Thymus (tissue), 11 donors: Measurements from ENCODE around the gene RGS7. TPM values are rescaled to one million over a fixed set of nuclear protein-coding genes. Genes with fewer than 3 reads are reported as not detected.
"Not testable (repeated sequence)": the region's sequence is repeated elsewhere in the genome, so short reads cannot be mapped to it uniquely, and the experiment has no call there.

Experiments used
- DNase-seq, 9 donors: peaks; one replicate each; pipeline ENCODE4 v3.0.0-alpha.2; 2013; ENCODE audit warnings: low spot score in 9 of 9, low read depth in 6 of 9, missing footprints in 1 of 9
- H3K27ac ChIP-seq, 2 donors: one replicate each; pipeline ENCODE4 v1.5.1; 2013; ENCODE audit warnings: control low read depth in 1 of 2, low read depth in 1 of 2, low read length in 1 of 2, mild to moderate bottlenecking in 1 of 2, moderate library complexity in 1 of 2
- H3K27me3 ChIP-seq, 2 donors: one replicate each; pipeline ENCODE4 v1.5.1; 2013; ENCODE audit warnings: low read length in 1 of 2; ENCODE audit not compliant: control insufficient read depth in 2 of 2, insufficient read depth in 1 of 2
- H3K36me3 ChIP-seq, 2 donors: one replicate each; pipeline ENCODE4 v1.5.1; 2013; ENCODE audit warnings: low read length in 1 of 2, mild to moderate bottlenecking in 1 of 2, moderate library complexity in 1 of 2; ENCODE audit not compliant: control insufficient read depth in 2 of 2, insufficient read depth in 2 of 2
- H3K4me1 ChIP-seq, 2 donors: one replicate each; pipeline ENCODE4 v1.5.1; 2013; ENCODE audit warnings: low read length in 2 of 2; ENCODE audit not compliant: control insufficient read depth in 2 of 2, insufficient read depth in 2 of 2
- H3K4me3 ChIP-seq, 2 donors: one replicate each; pipeline ENCODE4 v1.5.1; 2013; ENCODE audit warnings: low read length in 2 of 2, control low read depth in 1 of 2, mild to moderate bottlenecking in 1 of 2
- H3K9me3 ChIP-seq, 2 donors: one replicate each; pipeline ENCODE4 v1.5.1; 2013; ENCODE audit warnings: low read length in 1 of 2, mild to moderate bottlenecking in 1 of 2; ENCODE audit not compliant: control insufficient read depth in 2 of 2, insufficient read depth in 1 of 2
- WGBS: extraction: QIAGEN DNeasy Blood & Tissue Kit; methylation state at CpG from one replicate; pipeline ENCODE4 v1.1.7; 2013; 5-methylcytosine and 5-hydroxymethylcytosine counted together
- polyA plus RNA-seq: library from polyadenylated mRNA; stranded (reverse); fragments of 200-250 nt; gene quantifications from one replicate; pipeline ENCODE4 v1.2.3, GENCODE V29; 2013
- total RNA-seq: library from RNA; stranded (reverse); fragments of 120-200 nt; gene quantifications from one replicate; pipeline ENCODE4 v1.2.4, GENCODE V29; 2013
- donor health status: healthy.

Gene RGS7
- total and polyA plus RNA-seq, 2 donors: 0.05 to 0.07 TPM

GRCh38 chr1:241316372-241316771 lies 40.6 kb downstream of the RGS7 start:
- no peak overlapping the region for H3K27ac ChIP-seq
- WGBS: 70% methylated on average over 3 of the region's 3 CpGs
- H3K9me3 ChIP-seq: no peaks in the 10 kb centered on the region
- H3K4me1 ChIP-seq: no peaks in the 10 kb centered on the region
- no peaks in the 10 kb centered on the region for H3K36me3 ChIP-seq
- no peak overlapping the region for H3K4me3 ChIP-seq
- DNase-seq: no peak
- no peaks in the 10 kb centered on the region for H3K27me3 ChIP-seq

GRCh38 chr1:241311056-241311746 lies 45.8 kb downstream of the RGS7 start:
- H3K4me1 ChIP-seq: no peaks in the 10 kb centered on the region
- H3K27ac ChIP-seq: no peak overlapping the region
- no peaks in the 10 kb centered on the region for H3K27me3 ChIP-seq
- 79% methylated on average over 5 of the region's 5 CpGs for WGBS
- H3K36me3 ChIP-seq: no peaks in the 10 kb centered on the region
- H3K4me3 ChIP-seq: no peak overlapping the region
- DNase-seq: no peak
- H3K9me3 ChIP-seq: peaks cover 0 to 4% of the 10 kb centered on the region in 2 donors

- WGBS: 95% methylated on average over 3 of the region's 3 CpGs
- H3K36me3 ChIP-seq: no peaks in the 10 kb centered on the region
- H3K27me3 ChIP-seq: no peaks in the 10 kb centered on the region
- peaks cover 0 to 10% of the 10 kb centered on the region in 2 donors for H3K9me3 ChIP-seq
- no peak for DNase-seq
- H3K27ac ChIP-seq: no peak overlapping the region
- no peak overlapping the region for H3K4me3 ChIP-seq
- no peaks in the 10 kb centered on the region for H3K4me1 ChIP-seq
These were observed 46.6 kb downstream of the RGS7 start for GRCh38 chr1:241310451-241310850.

GRCh38 chr1:241309651-241310050 lies 47.4 kb downstream of the RGS7 start:
- H3K4me1 ChIP-seq: no peaks in the 10 kb centered on the region
- H3K36me3 ChIP-seq: no peaks in the 10 kb centered on the region
- WGBS: 93% methylated on average over 4 of the region's 4 CpGs
- H3K4me3 ChIP-seq: no peak overlapping the region
- no peak overlapping the region for H3K27ac ChIP-seq
- peaks cover 0 to 14% of the 10 kb centered on the region in 2 donors for H3K9me3 ChIP-seq
- H3K27me3 ChIP-seq: no peaks in the 10 kb centered on the region
- no peak for DNase-seq

- H3K4me1 ChIP-seq: no peaks in the 10 kb centered on the region
- H3K36me3 ChIP-seq: no peaks in the 10 kb centered on the region
- no peak overlapping the region for H3K4me3 ChIP-seq
- no peak overlapping the region for H3K27ac ChIP-seq
- WGBS: 96% methylated on average over 3 of the region's 3 CpGs
- H3K27me3 ChIP-seq: no peaks in the 10 kb centered on the region
- no peak for DNase-seq
- peaks cover 0 to 19% of the 10 kb centered on the region in 2 donors for H3K9me3 ChIP-seq
These were observed 48.5 kb downstream of the RGS7 start for GRCh38 chr1:241308471-241308870.

GRCh38 chr1:241308011-241308410 lies 49.0 kb downstream of the RGS7 start:
- no peak for DNase-seq
- 93% methylated on average over 3 of the region's 3 CpGs for WGBS

GRCh38 chr1:241306125-241306790 lies 50.7 kb downstream of the RGS7 start:
- Histone ChIP-seq H3K27me3 (no peaks in the 10 kb centered on the region), H3K4me1 (no peaks in the 10 kb centered on the region), H3K36me3 (no peaks in the 10 kb centered on the region), H3K4me3 (no peak overlapping the region), H3K27ac (no peak overlapping the region), H3K9me3 (peaks cover 0 to 19% of the 10 kb centered on the region in 2 donors)
- WGBS: 95% methylated on average over 12 of the region's 12 CpGs
- no peak for DNase-seq

More at GRCh38 chr1:241308011-241308410, 49.0 kb downstream of the RGS7 start:
- Histone ChIP-seq H3K27me3 (no peaks in the 10 kb centered on the region), H3K27ac (no peak overlapping the region), H3K36me3 (no peaks in the 10 kb centered on the region), H3K4me1 (no peaks in the 10 kb centered on the region), H3K4me3 (no peak overlapping the region), H3K9me3 (peaks cover 0 to 19% of the 10 kb centered on the region in 2 donors)

- H3K9me3 ChIP-seq: peaks cover 0 to 19% of the 10 kb centered on the region in 2 donors
- not testable (repeated sequence) for DNase-seq, H3K4me3 ChIP-seq, H3K27ac ChIP-seq, H3K36me3 ChIP-seq, H3K27me3 ChIP-seq, H3K4me1 ChIP-seq
- WGBS: 90% methylated on average over 11 of the region's 11 CpGs
These were observed 55.0 kb downstream of the RGS7 start for GRCh38 chr1:241302024-241302423.

GRCh38 chr1:241299347-241299746 lies 57.7 kb downstream of the RGS7 start:
- no peak for DNase-seq
- WGBS: 97% methylated on average over 2 of the region's 2 CpGs
- H3K27me3 ChIP-seq: no peaks in the 10 kb centered on the region

More at GRCh38 chr1:241299347-241299746, 57.7 kb downstream of the RGS7 start:
- H3K36me3 ChIP-seq: no peaks in the 10 kb centered on the region
- H3K9me3 ChIP-seq: peaks cover 0 to 4% of the 10 kb centered on the region in 2 donors
- no peaks in the 10 kb centered on the region for H3K4me1 ChIP-seq
- H3K4me3 ChIP-seq: no peak overlapping the region
- no peak overlapping the region for H3K27ac ChIP-seq
